SW 1271 (cell line): ENCODE data around the gene PRR20G.
A peak's percentile ranks its signal among the peaks of the same experiment; 100 is the strongest.
"Not testable (repeated sequence)": the region's sequence is repeated elsewhere in the genome, so short reads cannot be mapped to it uniquely, and the experiment has no call there.

ENCODE experiments used
- DNase-seq, 2 experiments: peaks; one replicate each; lab custom pipeline; 2025; lab: John Stamatoyannopoulos, UW

The PRR20G gene

GRCh38 chr3:127299276-127299675, 11.4 kb upstream of the PRR20G start:
- no peak for DNase-seq

- no peak for DNase-seq
Measured at GRCh38 chr3:127296959-127297358, 9.1 kb upstream of the PRR20G start.

- DNase-seq: no peak
Measured at GRCh38 chr3:127296166-127296565, 8.3 kb upstream of the PRR20G start.

GRCh38 chr3:127293650-127294049, 5.8 kb upstream of the PRR20G start:
- DNase-seq: not testable (repeated sequence)

GRCh38 chr3:127291611-127292010, 3.8 kb upstream of the PRR20G start:
- no peak for DNase-seq

GRCh38 chr3:127291114-127291513, 3.3 kb upstream of the PRR20G start:
- DNase-seq: no peak

- DNase-seq: no peak
Measured at GRCh38 chr3:127289706-127290575, 2.1 kb upstream of the PRR20G start.

GRCh38 chr3:127288921-127289705, 1.3 kb upstream of the PRR20G start:
- no peak for DNase-seq

GRCh38 chr3:127288343-127288742, 497 bp upstream of the PRR20G start:
- no peak for DNase-seq

GRCh38 chr3:127286571-127287140, 1.2 kb downstream of the PRR20G start:
- peak in 1 of 2 experiments; percentile 8 for DNase-seq

- DNase-seq: no peak
Measured at GRCh38 chr3:127284258-127284657, 3.6 kb downstream of the PRR20G start.

- DNase-seq: no peak
Measured at GRCh38 chr3:127277561-127277960, 10.3 kb downstream of the PRR20G start.

- no peak for DNase-seq
Measured at GRCh38 chr3:127276995-127277394, 10.9 kb downstream of the PRR20G start.

- DNase-seq: no peak
Measured at GRCh38 chr3:127276396-127276795, 11.4 kb downstream of the PRR20G start.

GRCh38 chr3:127275287-127275781, 12.5 kb downstream of the PRR20G start:
- peak in 1 of 2 experiments; percentile 43 for DNase-seq

- no peak for DNase-seq
Measured at GRCh38 chr3:127274200-127274760, 13.6 kb downstream of the PRR20G start.

GRCh38 chr3:127273206-127273605, 14.6 kb downstream of the PRR20G start:
- no peak for DNase-seq

GRCh38 chr3:127266186-127266585, 21.7 kb downstream of the PRR20G start:
- DNase-seq: no peak

GRCh38 chr3:127265581-127265981, 22.3 kb downstream of the PRR20G start:
- no peak for DNase-seq

GRCh38 chr3:127264794-127265514, 22.9 kb downstream of the PRR20G start:
- DNase-seq: no peak

- DNase-seq: no peak
Measured at GRCh38 chr3:127264292-127264691, 23.6 kb downstream of the PRR20G start.
